Pancreas (tissue), 10 donors: ENCODE results near the gene PAQR8. TPM values are rescaled to one million over a fixed set of nuclear protein-coding genes. Genes with fewer than 3 reads are reported as not detected.
A peak's percentile ranks its signal among the peaks of the same experiment; 100 is the strongest.

Experiments used
- ATAC-seq, 4 donors: fragments of 200-7000 bp; cut with Tn5 transposase; one replicate each; pipeline versions ENCODE4 v1.8.0 to v1.9.1; 2020; ENCODE audit warnings: mild to moderate bottlenecking in 4 of 4, moderate library complexity in 4 of 4
- DNase-seq, 6 donors: peaks; one replicate each; pipeline ENCODE4 v3.0.0-alpha.2; 2020
- FAIRE-seq: peaks from 2 replicates; lab custom pipeline; 2012; peaks lifted over from hg19 to GRCh38; lab: Jason Lieb, UNC
- H3K27ac ChIP-seq, 4 donors: fragments of 200-600 bp; sonication (generic); 1 replicate in 3 of 4; 2 replicates in 1 of 4; pipeline versions ENCODE4 v1.5.0 to v1.8.0; 2020
- H3K27me3 ChIP-seq, 4 donors: fragments of 200-600 bp; one replicate each; pipeline ENCODE4 v1.8.0; 2021
- H3K36me3 ChIP-seq, 3 donors: fragments of 200-600 bp; sonication (generic) in 1 of 3; one replicate each; pipeline versions ENCODE4 v1.5.0 to v1.8.0; 2020 to 2021
- H3K4me1 ChIP-seq, 3 donors: fragments of 200-600 bp; one replicate each; pipeline ENCODE4 v1.8.0; 2021
- H3K4me3 ChIP-seq, 4 donors: fragments of 200-600 bp; sonication (generic) in 2 of 4; one replicate each; pipeline versions ENCODE4 v1.5.0 to v1.8.0; 2020 to 2021
- H3K9me3 ChIP-seq, 4 donors: fragments of 200-600 bp; one replicate each; pipeline ENCODE4 v1.8.0; 2021
- CTCF ChIP-seq, 4 donors: fragments of 200-600 bp; sonication (generic) in 3 of 4; IDR thresholded peaks; one replicate each; pipeline versions ENCODE4 v1.5.0 to v1.8.0; 2021; ENCODE audit warnings: antibody characterized with exemption in 4 of 4
- WGBS, 2 donors: extraction: QIAGEN DNeasy Blood & Tissue Kit; methylation state at CpG; one replicate each; pipeline ENCODE4 v1.1.7; 2013; 5-methylcytosine and 5-hydroxymethylcytosine counted together
- intact Hi-C, 3 donors: fragments of 100-400 bp; cut with DNase I; formaldehyde crosslinking; loops; one replicate each; pipeline versions ENCODE4 v1.11.1 to v1.14.2; 2022
- polyA plus RNA-seq, 2 donors: library from polyadenylated mRNA; stranded (reverse); fragments of 200-250 nt; gene quantifications; one replicate each; pipeline ENCODE4 v1.2.3, GENCODE V29; 2013
- total RNA-seq, 6 donors: library from RNA; stranded (reverse); fragmentation: NEBNext Ultra II Directional in 4 of 6; extraction: Animal tissue kit (Norgen Biotek cat#: 25700) in 4 of 6; gene quantifications; one replicate each; pipeline versions ENCODE4 v1.2.1 to v1.2.4, GENCODE V29; 2021 to 2023
- donor health status: healthy with polysubstance abuse.
- donor health status: DM: no; HTN: no; CAD: no; lungs with moderate emphysema.
- donor health status: DM: no; HTN: no; CAD: no.
- donor health status: control.
- donor health status: control.
- donor health status: Bipolar disorder and iron deficiency.
- donor health status: DM: yes; HTN: yes; CAD: no.
- donor health status: DM: no; HTN: no; CAD: no.
- donor health status: DM: no; HTN: no; CAD: no.
- donor health status: DM: yes; HTN: yes; CAD: no.

PAQR8 gene
- total and polyA plus RNA-seq, 8 donors: 0.71 to 6.1 (median 2.0) TPM

GRCh38 chr6:52420668-52421358 lies 58.9 kb downstream of the PAQR8 start:
- FAIRE-seq (no peak), ATAC-seq (peak in 3 of 4 donors; percentile 5 to 49 (median 10)), DNase-seq (peak in 1 of 6 donors; percentile 30)
- WGBS, 2 donors: 3 to 4% methylated on average over 21 of the region's 21 CpGs
- peak overlapping the region; percentile 49 to 93 (median 64) for H3K4me3 ChIP-seq
- TF ChIP-seq CTCF (IDR thresholded peaks at IDR 0.05): no peak
- H3K4me1 ChIP-seq: peaks cover 0 to 3% (median 0%) of the 10 kb centered on the region in 3 donors
- no peaks in the 10 kb centered on the region for H3K9me3 ChIP-seq
- intact Hi-C loops: no loop called here
- peak overlapping the region in 3 of 4 donors; percentile 64 to 80 (median 73) for H3K27ac ChIP-seq
- no peaks in the 10 kb centered on the region for H3K36me3 ChIP-seq
- no peaks in the 10 kb centered on the region for H3K27me3 ChIP-seq

GRCh38 chr6:52422156-52422555 lies 60.2 kb downstream of the PAQR8 start:
- intact Hi-C loops: no loop called here
- Histone ChIP-seq H3K9me3 (no peaks in the 10 kb centered on the region), H3K27me3 (no peaks in the 10 kb centered on the region), H3K27ac (no peak overlapping the region), H3K4me1 (peaks cover 0 to 3% (median 0%) of the 10 kb centered on the region in 3 donors), H3K4me3 (no peak overlapping the region), H3K36me3 (no peaks in the 10 kb centered on the region)
- no peak for ATAC-seq
- DNase-seq: no peak
- TF ChIP-seq CTCF (IDR thresholded peaks at IDR 0.05): no peak
- FAIRE-seq: no peak
- WGBS, 2 donors: 90 to 96% methylated on average over 2 of the region's 2 CpGs

GRCh38 chr6:52423448-52423847 lies 61.5 kb downstream of the PAQR8 start:
- no peak overlapping the region for H3K27ac ChIP-seq
- no peaks in the 10 kb centered on the region for H3K27me3 ChIP-seq
- H3K36me3 ChIP-seq: no peaks in the 10 kb centered on the region
- WGBS, 2 donors: 74 to 79% methylated on average over 3 of the region's 3 CpGs
- no peak for FAIRE-seq
- no peak overlapping the region for H3K4me3 ChIP-seq
- H3K4me1 ChIP-seq: peaks cover 0 to 3% (median 0%) of the 10 kb centered on the region in 3 donors
- no peak for DNase-seq
- intact Hi-C loops: no loop called here
- TF ChIP-seq CTCF (IDR thresholded peaks at IDR 0.05): no peak
- no peaks in the 10 kb centered on the region for H3K9me3 ChIP-seq
- ATAC-seq: no peak

GRCh38 chr6:52423971-52424381 lies 62.0 kb downstream of the PAQR8 start:
- peaks cover 0 to 3% (median 0%) of the 10 kb centered on the region in 3 donors for H3K4me1 ChIP-seq
- no peak overlapping the region for H3K4me3 ChIP-seq
- FAIRE-seq (no peak), DNase-seq (no peak), ATAC-seq (no peak)
- intact Hi-C loops: no loop called here
- no peak for TF ChIP-seq CTCF (IDR thresholded peaks at IDR 0.05)
- H3K36me3 ChIP-seq: no peaks in the 10 kb centered on the region
- H3K27me3 ChIP-seq: no peaks in the 10 kb centered on the region
- no peak overlapping the region for H3K27ac ChIP-seq
- 92 to 93% methylated on average over 8 of the region's 8 CpGs for WGBS, 2 donors
- no peaks in the 10 kb centered on the region for H3K9me3 ChIP-seq

GRCh38 chr6:52424513-52424912 lies 62.6 kb downstream of the PAQR8 start:
- no peak overlapping the region for H3K27ac ChIP-seq

More at GRCh38 chr6:52424513-52424912, 62.6 kb downstream of the PAQR8 start:
- H3K36me3 ChIP-seq: no peaks in the 10 kb centered on the region
- H3K4me3 ChIP-seq: no peak overlapping the region
- no peaks in the 10 kb centered on the region for H3K9me3 ChIP-seq
- no peak for FAIRE-seq
- no peak for DNase-seq
- no peak for TF ChIP-seq CTCF (IDR thresholded peaks at IDR 0.05)
- no peak for ATAC-seq
- intact Hi-C loops: no loop called here
- H3K27me3 ChIP-seq: no peaks in the 10 kb centered on the region
- peaks cover 0 to under 1% (median 0%) of the 10 kb centered on the region in 3 donors for H3K4me1 ChIP-seq
- 83 to 93% methylated on average over 2 of the region's 2 CpGs for WGBS, 2 donors
